Endometrium (tissue), 2 donors: ENCODE results near the gene DDI1.

Experiments used
- FAIRE-seq: peaks from 2 replicates; lab custom pipeline; 2012; peaks lifted over from hg19 to GRCh38; lab: Jason Lieb, UNC
- donor health status: control.
- donor health status: control.

The DDI1 gene

GRCh38 chr11:104036588-104036987 lies at the start of gene DDI1:
TSS of gene DDI1 (plus strand) at chr11:104036640. CDS start at chr11:104036823, 183 bp downstream.
- FAIRE-seq, result no peak

- peak; percentile 68 for FAIRE-seq
Observed at GRCh38 chr11:103987629-103988594, 48.5 kb upstream of the DDI1 start.

GRCh38 chr11:103988595-103988969 lies 47.9 kb upstream of the DDI1 start:
- no peak for FAIRE-seq

GRCh38 chr11:103993507-103993906 lies 42.9 kb upstream of the DDI1 start:
- no peak for FAIRE-seq

GRCh38 chr11:103994094-103994493 lies 42.3 kb upstream of the DDI1 start:
- no peak for FAIRE-seq

- peak; percentile 69 for FAIRE-seq
Observed at GRCh38 chr11:103994518-103994917, 41.9 kb upstream of the DDI1 start.

- no peak for FAIRE-seq
Observed at GRCh38 chr11:103995896-103996295, 40.5 kb upstream of the DDI1 start.

- FAIRE-seq, result no peak
Observed at GRCh38 chr11:103997082-103997481, 39.4 kb upstream of the DDI1 start.

GRCh38 chr11:103998826-103999508 lies 37.5 kb upstream of the DDI1 start:
- FAIRE-seq, result no peak

GRCh38 chr11:104000798-104001197 lies 35.6 kb upstream of the DDI1 start:
- FAIRE-seq, result no peak

- no peak for FAIRE-seq
Observed at GRCh38 chr11:104001561-104002056, 34.8 kb upstream of the DDI1 start.

- no peak for FAIRE-seq
Observed at GRCh38 chr11:104003491-104003890, 32.9 kb upstream of the DDI1 start.

- no peak for FAIRE-seq
Observed at GRCh38 chr11:104005234-104005855, 31.1 kb upstream of the DDI1 start.

GRCh38 chr11:104009744-104010143 lies 26.7 kb upstream of the DDI1 start:
- no peak for FAIRE-seq

- peak; percentile 4 for FAIRE-seq
Observed at GRCh38 chr11:104011044-104011443, 25.4 kb upstream of the DDI1 start.

GRCh38 chr11:104015649-104016415 lies 20.6 kb upstream of the DDI1 start:
- FAIRE-seq, result no peak

- no peak for FAIRE-seq
Observed at GRCh38 chr11:104024572-104024971, 11.9 kb upstream of the DDI1 start.

GRCh38 chr11:104028476-104029263 lies 7.8 kb upstream of the DDI1 start:
- FAIRE-seq, result no peak

GRCh38 chr11:104033134-104033533 lies 3.3 kb upstream of the DDI1 start:
- no peak for FAIRE-seq

GRCh38 chr11:104033561-104033960 lies 2.9 kb upstream of the DDI1 start:
- no peak for FAIRE-seq

- no peak for FAIRE-seq
Observed at GRCh38 chr11:104036995-104037394, 555 bp downstream of the DDI1 start.
